HG03378 (cell line): Measurements from ENCODE around the gene EMP3.
"Not testable (repeated sequence)": the region's sequence is repeated elsewhere in the genome, so short reads cannot be mapped to it uniquely, and the experiment has no call there.

Experiments
- ATAC-seq: cut with Tn5 transposase; IDR thresholded peaks from one replicate; pipeline ENCODE4 v1.9.1; 2021; ENCODE audit warnings: mild to moderate bottlenecking, moderate library complexity; ENCODE audit not compliant: unreplicated experiment

EMP3 gene

DNA sequence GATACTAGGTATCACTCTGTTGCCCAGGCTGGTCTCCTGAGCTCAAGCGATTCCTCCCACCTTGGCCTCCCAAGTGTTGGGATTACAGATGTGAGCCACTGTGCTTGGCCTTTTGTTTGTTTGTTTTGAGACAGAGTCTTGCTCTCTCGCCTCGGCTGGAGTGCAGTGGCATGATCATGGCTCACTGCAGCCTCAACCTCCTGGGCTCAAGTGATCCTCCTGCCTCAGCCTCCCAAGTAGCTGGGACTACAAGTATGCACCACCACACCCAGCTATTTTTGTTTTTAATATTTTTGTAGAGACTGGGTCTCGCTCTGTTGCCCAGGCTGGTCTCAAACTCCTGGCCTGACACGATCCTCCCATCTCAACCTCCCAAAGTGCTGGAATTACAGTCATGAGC, 46.4 kb downstream of the EMP3 start:
- not testable (repeated sequence) for ATAC-seq

DNA sequence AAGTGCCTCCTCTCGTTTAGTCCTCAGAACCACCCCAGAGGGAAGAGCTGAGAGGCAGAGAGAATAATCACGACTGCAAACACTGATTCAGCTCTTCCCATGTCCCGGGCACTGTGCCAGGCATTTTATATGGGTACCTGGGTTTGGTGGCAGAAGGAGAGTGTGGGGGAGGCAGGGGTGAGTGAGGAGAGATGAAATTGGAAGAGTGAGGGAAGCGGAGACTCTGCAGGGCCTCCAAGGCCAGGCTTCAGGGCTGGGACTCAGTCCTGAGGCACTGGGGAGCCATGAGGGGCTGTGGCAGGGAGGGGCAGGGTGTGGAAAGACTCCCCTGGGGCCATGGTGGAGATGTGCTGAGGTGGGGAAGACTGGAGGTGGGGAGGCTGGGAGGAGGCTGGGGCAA, 47.6 kb downstream of the EMP3 start:
- ATAC-seq: no peak

DNA sequence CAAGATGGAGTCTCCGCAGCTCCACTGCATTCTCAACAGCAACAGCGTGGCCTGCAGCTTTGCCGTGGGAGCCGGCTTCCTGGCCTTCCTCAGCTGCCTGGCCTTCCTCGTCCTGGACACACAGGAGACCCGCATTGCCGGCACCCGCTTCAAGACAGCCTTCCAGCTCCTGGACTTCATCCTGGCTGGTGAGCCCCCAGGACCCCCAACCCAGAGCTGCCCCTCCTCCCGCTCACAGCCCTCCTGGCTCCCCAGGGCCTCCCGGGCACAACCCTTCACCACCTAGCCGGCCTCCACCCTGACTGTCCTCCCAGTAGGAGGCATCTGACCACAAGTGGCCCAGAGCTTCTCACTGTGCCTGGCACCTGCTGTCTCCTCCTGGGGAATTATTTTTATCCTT, 48.2 kb downstream of the EMP3 start:
- no peak for ATAC-seq

DNA sequence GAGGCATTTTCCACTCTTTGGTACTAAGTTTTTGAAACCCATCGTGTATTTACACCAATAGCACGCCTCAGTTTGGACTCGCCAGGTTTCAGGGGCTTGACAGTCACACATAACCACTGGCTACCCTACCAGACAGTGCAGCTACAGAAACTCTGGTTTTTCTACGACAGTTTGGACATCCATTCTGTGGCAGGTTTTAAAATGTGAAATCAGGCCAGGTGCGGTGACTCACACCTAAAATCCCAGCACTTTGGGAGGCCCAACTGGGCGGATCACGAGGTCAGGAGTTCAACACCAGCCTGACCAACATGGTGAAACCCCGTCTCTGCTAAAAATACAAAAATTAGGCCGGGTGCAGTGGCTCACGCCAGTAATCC, 52.8 kb downstream of the EMP3 start:
- ATAC-seq: no peak

DNA sequence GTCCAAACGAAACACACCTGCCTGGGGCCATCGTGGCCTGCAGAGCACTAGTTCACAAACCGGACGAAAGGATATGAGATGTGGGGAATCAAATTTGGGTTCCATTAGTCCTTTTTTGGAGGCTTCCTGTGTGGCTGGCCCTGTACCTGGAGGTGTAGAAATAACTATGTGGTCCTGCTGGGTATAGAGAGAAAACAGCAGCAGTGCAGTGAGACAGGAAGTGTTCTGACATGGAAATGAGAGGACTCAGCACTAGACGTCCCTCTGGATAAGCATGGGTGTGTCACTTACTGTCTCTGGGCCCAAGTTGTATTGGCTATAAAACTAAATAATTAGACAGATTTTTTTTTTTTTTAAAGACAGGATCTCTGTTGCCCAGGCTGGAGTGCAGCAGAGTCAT, 53.7 kb downstream of the EMP3 start:
- ATAC-seq: no peak
